GM18873 (cell line): ENCODE results near the gene OR5C1.

Experiments
- ATAC-seq: cut with Tn5 transposase; IDR thresholded peaks from one replicate; pipeline ENCODE4 v1.9.1; 2021; ENCODE audit warnings: mild to moderate bottlenecking, moderate library complexity, moderate number of reproducible peaks; ENCODE audit not compliant: unreplicated experiment, low FRiP score

The OR5C1 gene

GRCh38 chr9:122788831-122789230, at the start of gene OR5C1:
Gene OR5C1, plus strand, starts transcription at chr9:122788933. Its CDS starts 0 bp downstream, at chr9:122788933.
- no peak for ATAC-seq

GRCh38 chr9:122742003-122742402, 46.7 kb upstream of the OR5C1 start, which contains the start of gene OR1L6:
Gene OR1L6, plus strand, starts transcription at chr9:122742303. Its CDS starts 7,545 bp downstream, at chr9:122749848.
- ATAC-seq: no peak

GRCh38 chr9:122754825-122755224, 33.9 kb upstream of the OR5C1 start:
- ATAC-seq: no peak

- no peak for ATAC-seq
These were observed 20.9 kb upstream of the OR5C1 start for GRCh38 chr9:122767817-122768216.

GRCh38 chr9:122777052-122777451, 11.7 kb upstream of the OR5C1 start:
- no peak for ATAC-seq

GRCh38 chr9:122777935-122778627, 10.7 kb upstream of the OR5C1 start:
- ATAC-seq: no peak

GRCh38 chr9:122779181-122779580, 9.6 kb upstream of the OR5C1 start:
- ATAC-seq: no peak

- ATAC-seq: no peak
These were observed 8.7 kb upstream of the OR5C1 start for GRCh38 chr9:122780026-122780425.

GRCh38 chr9:122781671-122782070, 7.1 kb upstream of the OR5C1 start:
- no peak for ATAC-seq

- ATAC-seq: no peak
These were observed 3.5 kb upstream of the OR5C1 start for GRCh38 chr9:122785269-122785668.

- no peak for ATAC-seq
These were observed 2.4 kb upstream of the OR5C1 start for GRCh38 chr9:122786338-122786737.

GRCh38 chr9:122789256-122790046, 718 bp downstream of the OR5C1 start:
- no peak for ATAC-seq

GRCh38 chr9:122791872-122792669, 3.3 kb downstream of the OR5C1 start:
- ATAC-seq: no peak

- no peak for ATAC-seq
These were observed 8.8 kb downstream of the OR5C1 start for GRCh38 chr9:122797316-122798063.

- ATAC-seq: no peak
These were observed 11.6 kb downstream of the OR5C1 start, which contains the start of gene OR1K1 for GRCh38 chr9:122800066-122801060. Gene OR1K1, plus strand, starts transcription at chr9:122800123. Its CDS starts 0 bp downstream, at chr9:122800123.

GRCh38 chr9:122806661-122807060, 17.9 kb downstream of the OR5C1 start:
- no peak for ATAC-seq

GRCh38 chr9:122807271-122807900, 18.7 kb downstream of the OR5C1 start:
- ATAC-seq: no peak

GRCh38 chr9:122808141-122808540, 19.4 kb downstream of the OR5C1 start:
- no peak for ATAC-seq
